Activated CD4-positive, alpha-beta T cell treated with anti-CD3 and anti-CD28 coated beads, Interleukin-10, Interleukin-2, amounts not matched to agents 100 ng/mL and 50 ng/mL, durations not matched to agents 16 hours and 8 hours (primary cell): ENCODE results near the gene EID1.
"Not testable (repeated sequence)": the region's sequence is repeated elsewhere in the genome, so short reads cannot be mapped to it uniquely, and the experiment has no call there.

Experiments
- DNase-seq: peaks from one replicate; pipeline ENCODE4 v3.0.0-alpha.2; 2020

EID1 gene

GRCh38 chr15:48871542-48871941 lies 6.4 kb upstream of the EID1 start:
- no peak for DNase-seq

DNA sequence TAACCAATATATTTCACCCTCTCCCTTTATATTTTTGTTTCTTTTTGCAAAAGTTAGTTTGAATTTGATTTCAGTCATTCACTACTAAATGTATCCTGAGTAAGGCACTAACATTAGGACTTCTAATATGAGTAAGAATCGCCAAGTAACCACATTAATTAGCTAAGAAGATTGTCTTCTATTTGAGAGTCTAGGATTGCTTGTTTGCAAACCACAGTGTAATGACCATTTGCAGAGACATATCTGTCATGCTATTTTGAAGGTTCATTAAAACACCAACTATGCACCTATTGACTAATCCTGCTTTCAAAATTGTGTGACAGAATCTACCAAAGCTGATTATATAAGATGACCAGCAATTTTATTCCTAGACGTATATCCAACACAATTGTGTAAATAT lies 5.3 kb upstream of the EID1 start:
- DNase-seq = no peak

DNA sequence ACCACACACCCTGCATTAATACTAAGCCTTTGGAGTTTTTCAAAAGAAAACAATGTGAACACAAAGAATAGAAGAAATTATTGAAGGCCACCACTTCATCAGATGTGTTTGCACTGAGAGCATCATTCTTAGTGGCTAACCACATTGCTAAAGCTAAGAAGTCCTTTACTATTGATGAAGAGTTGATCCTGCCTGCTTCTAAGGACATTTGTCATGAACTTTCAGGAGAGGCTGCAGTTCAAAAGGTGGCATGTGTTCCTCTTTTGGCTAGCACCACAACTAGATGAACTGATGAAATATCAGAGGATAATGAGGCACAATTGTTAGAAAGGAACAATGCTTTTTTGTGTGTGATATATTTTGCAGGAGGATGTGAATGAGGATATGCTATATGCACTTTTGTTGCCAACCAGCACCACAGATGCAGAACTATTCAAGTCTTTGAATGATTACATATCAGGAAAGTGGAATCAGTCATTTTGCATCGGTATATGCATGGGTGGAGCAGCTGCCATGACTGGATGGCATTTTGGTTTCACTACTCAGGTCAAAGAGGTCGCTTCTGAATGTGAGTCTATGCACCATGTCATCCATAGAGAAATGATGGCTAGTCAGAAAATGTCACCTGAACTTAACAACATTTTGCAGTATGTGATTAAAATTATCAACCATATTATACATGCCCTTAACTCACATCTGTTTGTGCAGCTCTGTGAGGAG lies 2.5 kb upstream of the EID1 start:
- DNase-seq = peak; percentile 52

DNA sequence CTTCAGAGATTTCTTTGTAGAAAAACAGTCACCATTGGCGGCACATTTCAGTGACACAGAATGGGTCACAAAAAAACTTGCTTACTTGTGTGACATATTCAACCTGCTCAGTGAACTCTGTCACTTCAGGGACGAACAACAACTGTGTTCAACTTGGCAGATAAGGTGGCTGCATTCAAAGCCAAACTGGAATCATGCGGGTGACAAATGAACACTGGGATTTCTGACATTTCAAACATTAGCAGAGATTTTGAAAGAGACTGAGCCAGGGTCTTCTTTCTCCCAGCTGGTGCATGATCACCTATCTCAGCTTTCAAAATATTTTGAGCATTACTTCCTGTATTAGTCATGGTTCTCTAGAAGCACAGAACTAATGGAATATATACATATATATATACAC lies 1.9 kb upstream of the EID1 start:
- DNase-seq = no peak

GRCh38 chr15:48880070-48880634 lies 2.2 kb downstream of the EID1 start:
- no peak for DNase-seq

DNA sequence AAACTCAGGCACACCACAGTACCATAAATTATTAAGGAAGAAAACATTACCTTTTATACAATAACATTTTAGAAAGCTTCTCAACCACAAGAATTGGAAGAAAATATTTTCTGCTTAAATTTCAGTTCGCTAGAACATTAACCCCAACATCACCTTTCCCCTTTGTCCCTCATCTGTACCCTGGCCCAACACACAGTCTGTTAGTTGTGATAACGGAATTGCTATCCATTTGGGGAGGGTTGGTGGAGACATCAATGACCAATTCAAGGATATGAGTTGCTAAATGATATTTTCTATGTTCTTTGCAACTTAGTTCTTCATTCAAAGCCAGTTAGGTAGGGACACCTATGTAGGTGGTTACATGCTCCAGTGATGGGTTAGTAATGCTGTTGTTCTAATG lies 5.8 kb downstream of the EID1 start:
- DNase-seq = no peak

- no peak for DNase-seq
Observed at GRCh38 chr15:48887144-48887543, 9.2 kb downstream of the EID1 start.

- peak; percentile 71 for DNase-seq
Observed at GRCh38 chr15:48888191-48888590, 10.3 kb downstream of the EID1 start.

GRCh38 chr15:48888836-48889235 lies 10.9 kb downstream of the EID1 start:
- DNase-seq = no peak

DNA sequence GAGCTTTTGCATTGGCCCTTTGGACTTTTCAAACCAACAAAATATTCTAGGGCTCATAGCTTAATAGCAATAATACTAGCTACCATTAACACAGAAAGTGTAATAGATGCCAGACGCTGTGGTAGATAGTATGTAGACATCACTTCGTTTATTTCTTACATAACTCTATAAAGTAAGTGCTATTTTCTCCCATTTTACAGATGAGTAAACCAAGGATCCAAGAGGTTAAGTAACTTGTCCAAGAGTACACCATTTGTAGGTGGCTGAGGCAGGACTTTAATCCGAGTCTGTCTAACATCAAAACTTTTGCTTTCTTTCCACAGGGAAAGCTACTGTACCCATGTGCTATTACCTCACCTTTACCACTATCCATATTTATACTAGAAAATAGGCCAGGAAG lies 12.0 kb downstream of the EID1 start:
- DNase-seq = no peak

GRCh38 chr15:48890375-48890972 lies 12.5 kb downstream of the EID1 start:
- DNase-seq = no peak

DNA sequence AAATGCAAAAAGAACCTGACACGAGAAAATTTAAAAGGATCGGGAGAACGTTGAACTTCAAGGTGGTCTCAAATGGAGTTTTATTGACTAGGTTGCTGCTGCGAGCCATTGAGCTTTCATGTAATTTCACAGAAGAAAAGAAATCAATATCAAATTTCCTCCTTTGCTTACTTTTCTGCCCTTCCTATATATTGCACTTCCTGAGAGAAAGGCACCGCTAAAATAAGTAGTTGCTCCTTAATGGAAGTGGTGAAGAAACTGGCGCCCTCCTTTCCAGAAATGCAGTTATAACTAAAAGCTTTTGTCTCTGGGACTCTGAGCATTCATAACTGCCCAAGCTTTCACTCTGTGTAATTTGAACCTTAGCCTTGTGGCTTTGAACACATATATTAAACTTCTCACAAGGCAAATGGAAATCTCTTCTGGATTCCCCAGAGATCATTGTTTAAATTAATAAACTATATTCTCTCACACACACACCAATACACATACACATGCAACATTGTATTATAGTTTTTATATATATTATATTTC lies 13.4 kb downstream of the EID1 start:
- DNase-seq = no peak

GRCh38 chr15:48893311-48893710 lies 15.4 kb downstream of the EID1 start:
- DNase-seq = no peak

DNA sequence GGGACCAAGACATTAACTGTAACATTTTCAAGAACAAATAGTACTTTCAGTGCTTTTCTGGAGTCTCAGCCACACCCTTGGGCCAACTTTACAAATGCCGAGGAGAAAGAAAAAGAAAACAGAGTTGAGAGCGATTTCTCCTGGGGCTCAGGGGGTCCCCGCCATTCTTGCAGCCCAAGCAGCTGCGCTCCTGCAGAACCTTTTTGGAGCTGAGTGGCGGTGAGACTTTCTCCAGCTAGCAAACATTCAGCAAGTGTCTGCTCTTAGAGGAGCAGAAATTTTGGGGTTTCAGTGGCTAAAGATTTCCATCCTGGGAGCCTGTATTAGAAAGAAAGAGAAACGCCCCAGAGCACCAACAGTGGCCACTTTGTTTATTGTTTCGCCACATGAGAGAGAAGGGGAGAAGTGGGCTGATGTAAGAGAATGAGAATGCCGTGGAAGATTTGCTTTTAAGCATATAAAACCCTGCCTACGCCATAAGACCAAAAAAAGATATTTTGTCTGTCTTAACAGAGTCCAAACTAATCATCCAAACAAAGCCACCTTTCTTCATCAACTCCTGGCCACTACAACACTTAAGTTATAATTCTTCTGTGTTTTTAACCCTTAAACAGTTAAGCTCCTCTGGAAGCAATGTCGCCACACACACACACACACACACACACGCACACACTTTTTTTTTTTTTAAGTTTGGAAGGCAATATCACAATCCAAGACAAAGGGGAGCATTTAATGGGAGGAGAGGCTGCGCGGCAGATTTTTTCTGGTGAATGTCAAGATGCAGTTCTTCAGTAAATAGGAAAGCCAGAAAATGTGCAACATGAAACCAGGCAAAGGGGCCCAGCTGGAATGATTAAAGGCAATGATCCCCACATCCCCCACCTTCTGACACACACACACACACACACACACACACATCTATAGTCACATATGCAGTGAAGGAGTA lies 19.2 kb downstream of the EID1 start:
- no peak for DNase-seq

DNA sequence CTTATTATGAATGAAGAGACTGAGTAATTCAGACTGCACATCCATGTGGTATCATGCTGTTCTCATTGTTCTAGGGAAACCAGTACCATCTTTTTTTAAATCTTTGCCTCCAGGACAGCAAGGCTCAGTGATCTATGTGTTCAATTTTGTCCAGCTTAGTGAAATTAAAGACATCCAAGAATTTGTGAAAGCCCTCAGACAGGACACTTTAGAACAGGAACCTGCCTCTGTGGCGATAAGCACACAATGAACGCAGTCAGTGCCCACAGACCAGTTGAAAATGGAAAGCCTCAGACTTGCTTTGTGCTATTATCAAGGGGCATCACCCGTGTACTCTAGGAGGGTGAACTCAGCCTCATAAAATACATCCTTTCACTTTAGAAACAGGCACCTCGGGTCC lies 20.1 kb downstream of the EID1 start:
- no peak for DNase-seq

- DNase-seq = no peak
Observed at GRCh38 chr15:48898446-48898845, 20.5 kb downstream of the EID1 start.

DNA sequence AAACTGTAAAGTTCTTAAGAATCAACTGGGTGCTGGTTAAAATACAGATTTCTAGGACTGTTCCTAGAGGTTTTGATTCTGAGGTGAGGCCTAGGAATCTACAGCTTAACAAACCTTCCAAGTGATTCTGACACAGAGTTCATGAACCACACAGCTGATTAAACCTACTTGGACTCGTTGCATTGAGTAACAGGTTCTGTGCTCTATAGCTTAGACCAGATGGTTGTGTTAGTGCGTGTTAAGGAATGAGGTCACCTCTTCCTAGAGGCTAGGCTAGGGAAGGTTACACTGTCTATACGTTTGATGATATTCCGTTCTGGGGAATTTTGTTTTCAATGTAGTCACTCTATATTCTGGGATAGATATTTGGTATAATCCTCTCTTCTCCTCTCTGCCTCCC lies 21.9 kb downstream of the EID1 start:
- no peak for DNase-seq

DNA sequence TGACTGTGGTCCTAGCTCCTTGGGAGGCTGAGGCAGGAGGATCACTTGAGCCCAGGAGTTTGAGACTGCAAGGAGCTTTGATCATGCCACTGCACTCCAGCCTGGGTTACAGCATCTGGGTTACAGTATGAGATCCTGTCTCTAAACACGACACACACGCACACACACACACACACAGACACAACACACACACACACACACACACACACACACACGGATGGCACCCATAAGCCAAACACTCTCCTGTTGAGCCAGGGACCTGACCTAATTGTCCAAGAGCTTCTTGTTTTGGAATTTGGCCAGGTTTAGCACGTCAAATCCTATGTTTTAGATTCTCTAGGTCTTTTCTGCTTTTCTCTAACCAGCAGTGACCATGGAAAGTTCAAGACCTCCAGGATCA lies 26.8 kb downstream of the EID1 start:
- DNase-seq = no peak

- no peak for DNase-seq
Observed at GRCh38 chr15:48905216-48905615, 27.3 kb downstream of the EID1 start.

- no peak for DNase-seq
Observed at GRCh38 chr15:48905847-48906246, 27.9 kb downstream of the EID1 start.

DNA sequence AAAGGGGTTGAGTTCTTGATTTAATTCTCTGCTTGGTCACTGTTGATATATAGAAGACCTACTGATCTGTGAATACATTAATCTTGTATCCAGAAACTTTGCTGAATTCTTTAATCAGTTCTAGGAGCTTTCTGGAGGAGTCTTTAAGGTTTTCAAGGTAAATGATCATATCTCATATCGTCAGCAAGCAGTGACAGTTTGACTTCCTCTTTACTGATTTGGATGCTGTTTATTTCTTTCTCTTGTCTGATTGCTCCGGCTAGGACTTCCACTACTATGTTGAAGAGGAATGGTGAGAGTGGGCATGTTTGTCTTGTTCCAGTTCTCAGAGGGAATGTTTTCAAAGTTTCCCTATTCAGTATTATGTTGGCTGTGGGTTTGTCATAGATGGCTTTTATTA lies 31.4 kb downstream of the EID1 start:
- DNase-seq = not testable (repeated sequence)

- DNase-seq = not testable (repeated sequence)
Observed at GRCh38 chr15:48910554-48910953, 32.6 kb downstream of the EID1 start.

GRCh38 chr15:48913141-48913540 lies 35.2 kb downstream of the EID1 start:
- no peak for DNase-seq
